Fibroblast of pulmonary artery (primary cell): ENCODE measurements around the gene OR4D9.
"Not testable (repeated sequence)": the region's sequence is repeated elsewhere in the genome, so short reads cannot be mapped to it uniquely, and the experiment has no call there.

Experiments
- DNase-seq: peaks from one replicate; pipeline ENCODE4 v3.0.0-alpha.2; 2010; ENCODE audit warnings: low read depth
- H3K4me3 ChIP-seq: replicated peaks from 2 replicates; pipeline ENCODE4 v1.5.1; 2011; ENCODE audit warnings: low read depth, mild to moderate bottlenecking, control low read depth, low read length, moderate library complexity
- CTCF ChIP-seq: IDR thresholded peaks from 2 replicates; pipeline ENCODE4 v1.5.1; 2011; ENCODE audit warnings: mild to moderate bottlenecking, control low read depth, low read length, inconsistent platforms; ENCODE audit errors: missing control alignments

Gene OR4D9

GRCh38 chr11:59534676-59535075 lies 23.3 kb downstream of the OR4D9 start:
- no peak for TF ChIP-seq CTCF
- no peak overlapping the region for H3K4me3 ChIP-seq
- no peak for DNase-seq

GRCh38 chr11:59542142-59542810 lies 30.9 kb downstream of the OR4D9 start:
- no peak overlapping the region for H3K4me3 ChIP-seq
- DNase-seq: no peak
- no peak for TF ChIP-seq CTCF

- DNase-seq, H3K4me3 ChIP-seq: not testable (repeated sequence)
Measured at GRCh38 chr11:59543713-59544112, 32.4 kb downstream of the OR4D9 start.

GRCh38 chr11:59544869-59545178 lies 33.5 kb downstream of the OR4D9 start:
- no peak for TF ChIP-seq CTCF
- no peak for DNase-seq
- no peak overlapping the region for H3K4me3 ChIP-seq

GRCh38 chr11:59545179-59546020 lies 34.1 kb downstream of the OR4D9 start:
- DNase-seq: peak; percentile 84
- no peak overlapping the region for H3K4me3 ChIP-seq
- TF ChIP-seq CTCF: no peak

GRCh38 chr11:59547605-59548308 lies 36.4 kb downstream of the OR4D9 start:
- not testable (repeated sequence) for H3K4me3 ChIP-seq
- peak; percentile 45 for DNase-seq

- TF ChIP-seq CTCF: no peak
- H3K4me3 ChIP-seq: no peak overlapping the region
- DNase-seq: no peak
Measured at GRCh38 chr11:59548309-59548656, 36.9 kb downstream of the OR4D9 start.
